Activated T-cell treated with anti-CD3 and anti-CD28 coated beads for 48 hours (primary cell): ENCODE results near the gene PGGHG.
"Not testable (repeated sequence)": the region's sequence is repeated elsewhere in the genome, so short reads cannot be mapped to it uniquely, and the experiment has no call there.

Experiments
- DNase-seq: peaks from one replicate; pipeline ENCODE4 v3.0.0-alpha.2; 2020; ENCODE audit warnings: low read depth

Gene PGGHG

GRCh38 chr11:285021-285893 is 3.7 kb upstream of the PGGHG start:
- no peak for DNase-seq

- DNase-seq = no peak
Measured at GRCh38 chr11:285894-286220, 3.1 kb upstream of the PGGHG start.

GRCh38 chr11:286977-287820 is 1.7 kb upstream of the PGGHG start:
- not testable (repeated sequence) for DNase-seq

GRCh38 chr11:287821-288477 is 977 bp upstream of the PGGHG start:
- DNase-seq = no peak

- no peak for DNase-seq
Measured at GRCh38 chr11:289398-289711, 429 bp downstream of the PGGHG start.

- DNase-seq = no peak
Measured at GRCh38 chr11:289712-290620, 1.0 kb downstream of the PGGHG start.

- DNase-seq = no peak
Measured at GRCh38 chr11:290621-291231, 1.8 kb downstream of the PGGHG start.

GRCh38 chr11:291281-292210 is 2.6 kb downstream of the PGGHG start:
- DNase-seq = no peak

- no peak for DNase-seq
Measured at GRCh38 chr11:292211-293121, 3.5 kb downstream of the PGGHG start.

- DNase-seq = no peak
Measured at GRCh38 chr11:293271-293851, 4.4 kb downstream of the PGGHG start.

GRCh38 chr11:293852-294661 is 5.1 kb downstream of the PGGHG start:
- no peak for DNase-seq

GRCh38 chr11:294780-295179 is 5.9 kb downstream of the PGGHG start:
- DNase-seq = no peak

- DNase-seq = no peak
Measured at GRCh38 chr11:295351-296170, 6.6 kb downstream of the PGGHG start.

- DNase-seq = no peak
Measured at GRCh38 chr11:296171-297050, 7.5 kb downstream of the PGGHG start.

GRCh38 chr11:297051-297585 is 8.2 kb downstream of the PGGHG start:
- no peak for DNase-seq
